ENCODE results near the gene RIC3. TPM values are rescaled to one million over a fixed set of nuclear protein-coding genes. Genes with fewer than 3 reads are reported as not detected.

Gene RIC3
- total RNA-seq, 1 donor from 2014 or later, result 3.0 TPM

- H2AFZ ChIP-seq (ENCODE audit: low read depth, low read length), result no peak overlapping the region
Measured at GRCh38 chr11:8087756-8088155, 81.1 kb downstream of the RIC3 start.

GRCh38 chr11:8087185-8087584, 81.6 kb downstream of the RIC3 start:
- H3K9me3 Mint-ChIP-seq (ENCODE audit: unreplicated experiment), result no peaks in the 10 kb centered on the region
- peaks cover 73% of the 10 kb centered on the region for H4K20me1 ChIP-seq (ENCODE audit: insufficient read depth, low read length)
- DNase-seq (ENCODE audit: low read depth), result no peak

More at GRCh38 chr11:8087756-8088155, 81.1 kb downstream of the RIC3 start:
- Mint-ChIP-seq H3K27me3 (ENCODE audit: low read depth, unreplicated experiment) (peaks cover 36% of the 10 kb centered on the region), H3K36me3 (ENCODE audit: low read depth, unreplicated experiment) (peaks cover 8% of the 10 kb centered on the region), H3K27ac (ENCODE audit: unreplicated experiment) (no peak overlapping the region), H3K4me3 (ENCODE audit: unreplicated experiment) (no peak overlapping the region), H3K9me3 (ENCODE audit: unreplicated experiment) (no peaks in the 10 kb centered on the region), H3K4me1 (ENCODE audit: low read depth, unreplicated experiment) (peaks cover 14% of the 10 kb centered on the region)
- Histone ChIP-seq H3K27ac (ENCODE audit: low read depth, low read length) (no peak overlapping the region), H4K20me1 (ENCODE audit: insufficient read depth, low read length) (peaks cover 69% of the 10 kb centered on the region), H3K9me3 (ENCODE audit: insufficient read depth, low read depth, low read length) (no peaks in the 10 kb centered on the region), H3K9ac (ENCODE audit: low read length) (no peak overlapping the region), H3K27me3 (ENCODE audit: insufficient read depth, low read length) (peaks cover 2% of the 10 kb centered on the region), H3K4me3 (ENCODE audit: insufficient read depth, low read depth, low read length) (no peak overlapping the region), H3K4me1 (ENCODE audit: insufficient read depth, low read length) (peaks cover 4% of the 10 kb centered on the region), H3K4me2 (ENCODE audit: low read length) (no peak overlapping the region), H3K79me2 (ENCODE audit: insufficient read depth, low read length) (peaks cover 3% of the 10 kb centered on the region), H3K36me3 (ENCODE audit: insufficient read depth, low read length) (no peaks in the 10 kb centered on the region)
- TF ChIP-seq CTCF (IDR thresholded peaks at IDR 0.05; ENCODE audit: insufficient read depth, low read depth, low read length) (no peak), EZH2 (IDR thresholded peaks at IDR 0.05; ENCODE audit: insufficient read depth, low read length) (no peak)
- DNase-seq (ENCODE audit: low read depth) (no peak), FAIRE-seq (no peak)

More at GRCh38 chr11:8087185-8087584, 81.6 kb downstream of the RIC3 start:
- H3K36me3 Mint-ChIP-seq (ENCODE audit: low read depth, unreplicated experiment), result peaks cover 3% of the 10 kb centered on the region
- no peak overlapping the region for H3K4me3 ChIP-seq (ENCODE audit: insufficient read depth, low read depth, low read length)
- H2AFZ ChIP-seq (ENCODE audit: low read depth, low read length), result no peak overlapping the region
- H3K4me1 ChIP-seq (ENCODE audit: insufficient read depth, low read length), result peaks cover 4% of the 10 kb centered on the region
- H3K4me2 ChIP-seq (ENCODE audit: low read length), result no peak overlapping the region
- no peaks in the 10 kb centered on the region for H3K36me3 ChIP-seq (ENCODE audit: insufficient read depth, low read length)
- no peak overlapping the region for H3K27ac ChIP-seq (ENCODE audit: low read depth, low read length)
- peaks cover 16% of the 10 kb centered on the region for H3K4me1 Mint-ChIP-seq (ENCODE audit: low read depth, unreplicated experiment)
- peaks cover 3% of the 10 kb centered on the region for H3K79me2 ChIP-seq (ENCODE audit: insufficient read depth, low read length)
- H3K9me3 ChIP-seq (ENCODE audit: insufficient read depth, low read depth, low read length), result no peaks in the 10 kb centered on the region
- H3K9ac ChIP-seq (ENCODE audit: low read length), result no peak overlapping the region
- peaks cover 3% of the 10 kb centered on the region for H3K27me3 ChIP-seq (ENCODE audit: insufficient read depth, low read length)
- TF ChIP-seq EZH2 (IDR thresholded peaks at IDR 0.05; ENCODE audit: insufficient read depth, low read length) (no peak), CTCF (IDR thresholded peaks at IDR 0.05; ENCODE audit: insufficient read depth, low read depth, low read length) (no peak)
- no peak overlapping the region for H3K4me3 Mint-ChIP-seq (ENCODE audit: unreplicated experiment)
- H3K27ac Mint-ChIP-seq (ENCODE audit: unreplicated experiment), result no peak overlapping the region
- H3K27me3 Mint-ChIP-seq (ENCODE audit: low read depth, unreplicated experiment), result peaks cover 41% of the 10 kb centered on the region
- FAIRE-seq, result no peak
